Hematopoietic multipotent progenitor cell treated with erythropoietin and hydrocortisone succinate and interleukin-3 and kit ligand, for 4 days (in vitro differentiated cells): ENCODE measurements around the gene MYCBP.

Experiments
- DNase-seq: peaks from one replicate; pipeline ENCODE4 v3.0.0-alpha.2; 2015

MYCBP gene

GRCh38 chr1:38873027-38873969 lies at the start of gene MYCBP:
Gene MYCBP, minus strand, starts transcription at chr1:38873348. Its CDS starts 43 bp downstream, at chr1:38873305.
- peak; percentile 98 for DNase-seq

- no peak for DNase-seq
Measured at GRCh38 chr1:38919130-38919529, 46.0 kb upstream of the MYCBP start.

- DNase-seq, result peak; percentile 8
Measured at GRCh38 chr1:38918568-38918967, 45.4 kb upstream of the MYCBP start.

GRCh38 chr1:38917772-38918171 lies 44.6 kb upstream of the MYCBP start:
- DNase-seq, result no peak

GRCh38 chr1:38917337-38917736 lies 44.2 kb upstream of the MYCBP start:
- peak; percentile 13 for DNase-seq

- DNase-seq, result peak; percentile 92
Measured at GRCh38 chr1:38915352-38915948, 42.3 kb upstream of the MYCBP start.

GRCh38 chr1:38914908-38915307 lies 41.8 kb upstream of the MYCBP start:
- peak; percentile 37 for DNase-seq

GRCh38 chr1:38908821-38909220 lies 35.7 kb upstream of the MYCBP start:
- DNase-seq, result no peak

- DNase-seq, result no peak
Measured at GRCh38 chr1:38905985-38906384, 32.8 kb upstream of the MYCBP start.

GRCh38 chr1:38899560-38899959 lies 26.4 kb upstream of the MYCBP start:
- DNase-seq, result no peak

GRCh38 chr1:38898653-38899230 lies 25.6 kb upstream of the MYCBP start:
- DNase-seq, result no peak

- DNase-seq, result no peak
Measured at GRCh38 chr1:38896169-38896568, 23.0 kb upstream of the MYCBP start.

GRCh38 chr1:38892976-38893375 lies 19.8 kb upstream of the MYCBP start:
- DNase-seq, result no peak

- DNase-seq, result peak; percentile 42
Measured at GRCh38 chr1:38891753-38892152, 18.6 kb upstream of the MYCBP start.

- DNase-seq, result no peak
Measured at GRCh38 chr1:38889589-38889988, 16.4 kb upstream of the MYCBP start.

- DNase-seq, result no peak
Measured at GRCh38 chr1:38888423-38889333, 15.5 kb upstream of the MYCBP start.

GRCh38 chr1:38885092-38885491 lies 11.9 kb upstream of the MYCBP start:
- no peak for DNase-seq

GRCh38 chr1:38881487-38881886 lies 8.3 kb upstream of the MYCBP start, which contains the start of gene GJA9:
Gene GJA9, minus strand, starts transcription at chr1:38881587. Its CDS starts 5,489 bp downstream, at chr1:38876098.
- no peak for DNase-seq

- no peak for DNase-seq
Measured at GRCh38 chr1:38875811-38876210, 2.7 kb upstream of the MYCBP start.

GRCh38 chr1:38872401-38873026 lies 634 bp downstream of the MYCBP start:
- peak; percentile 52 for DNase-seq

- peak; percentile 10 for DNase-seq
Measured at GRCh38 chr1:38870996-38871395, 2.2 kb downstream of the MYCBP start.

- no peak for DNase-seq
Measured at GRCh38 chr1:38867208-38867607, 5.9 kb downstream of the MYCBP start.
